Activated T-helper 1 cell treated with anti-CD3 and anti-CD28 coated beads, Interleukin-2, amount 50 U/mL, for 16 hours (primary cell): ENCODE data around the gene DHRSX.
"Not testable (repeated sequence)": the region's sequence is repeated elsewhere in the genome, so short reads cannot be mapped to it uniquely, and the experiment has no call there.

ENCODE experiments used
- DNase-seq, 2 donors: peaks; one replicate each; pipeline ENCODE4 v3.0.0-alpha.2; 2020; ENCODE audit warnings: low read depth in 1 of 2, low spot score in 1 of 2

DHRSX gene

DNA sequence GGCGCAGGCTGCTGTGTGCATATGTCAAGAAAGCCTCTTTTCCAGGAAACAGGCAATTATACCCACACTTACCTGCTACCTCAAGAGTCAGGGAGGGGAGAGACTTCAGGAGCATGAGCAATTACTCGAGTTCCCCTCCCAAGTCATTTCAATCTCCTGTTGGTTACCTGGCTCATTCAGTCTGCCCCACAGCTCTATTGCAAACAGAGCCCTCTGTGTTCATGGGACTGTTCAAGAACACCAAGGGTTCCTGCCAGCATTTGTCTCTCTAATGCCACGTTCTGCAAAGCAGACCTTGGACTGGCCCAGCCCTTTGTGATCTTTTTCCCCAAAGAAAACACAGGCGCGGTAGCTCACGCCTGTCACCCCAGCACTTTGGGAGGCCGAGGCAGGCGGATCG is 274.6 kb downstream of the DHRSX start:
- no peak for DNase-seq

GRCh38 chrX:2224597-2225235 is 276.1 kb downstream of the DHRSX start:
- DNase-seq, result no peak

DNA sequence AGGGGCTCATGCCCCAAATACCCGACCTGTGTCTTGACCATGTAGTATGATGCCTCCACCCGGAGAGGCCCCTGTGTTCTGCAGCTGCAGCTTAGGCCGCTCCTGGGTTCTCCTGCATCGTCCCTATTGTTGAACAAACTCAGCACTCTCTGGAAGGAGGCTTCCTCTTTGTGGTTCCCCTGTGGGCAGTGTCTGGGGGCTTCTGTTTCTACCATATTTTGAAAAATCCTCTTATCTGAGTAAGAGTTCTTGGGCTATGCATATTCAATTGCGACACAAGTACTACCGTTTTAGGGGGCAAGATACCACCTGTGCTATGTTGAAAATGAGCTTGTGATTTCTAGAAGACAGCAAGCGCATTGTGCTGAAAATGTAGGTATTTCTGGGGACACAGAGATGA is 276.6 kb downstream of the DHRSX start:
- DNase-seq, result no peak

GRCh38 chrX:2220829-2221567 is 279.8 kb downstream of the DHRSX start:
- DNase-seq, result no peak

GRCh38 chrX:2220296-2220695 is 280.5 kb downstream of the DHRSX start:
- no peak for DNase-seq

- DNase-seq, result not testable (repeated sequence)
Measured at GRCh38 chrX:2214138-2214823, 286.5 kb downstream of the DHRSX start.

DNA sequence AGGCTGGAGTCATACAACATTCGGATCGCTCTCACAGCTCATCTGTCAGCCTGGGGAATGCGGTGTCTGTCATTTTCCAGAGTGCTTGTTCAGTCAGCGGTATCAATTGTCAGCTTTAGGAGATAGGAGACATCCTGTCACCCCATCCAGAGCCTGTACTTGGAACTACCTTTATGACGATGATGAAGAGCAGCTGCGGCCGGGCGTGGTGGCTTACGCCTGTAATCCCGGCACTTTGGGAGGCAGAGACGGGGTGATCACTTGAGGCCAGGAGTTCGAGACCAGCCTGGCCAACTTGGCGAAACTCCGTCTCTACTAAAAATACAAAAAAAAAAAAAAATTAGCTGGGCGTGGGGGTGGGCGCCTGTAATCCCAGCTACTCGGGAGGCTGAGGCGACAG is 289.1 kb downstream of the DHRSX start:
- DNase-seq, result not testable (repeated sequence)

- DNase-seq, result no peak
Measured at GRCh38 chrX:2193273-2193592, 307.5 kb downstream of the DHRSX start.

GRCh38 chrX:2192584-2193272 is 308.0 kb downstream of the DHRSX start:
- DNase-seq, result no peak

DNA sequence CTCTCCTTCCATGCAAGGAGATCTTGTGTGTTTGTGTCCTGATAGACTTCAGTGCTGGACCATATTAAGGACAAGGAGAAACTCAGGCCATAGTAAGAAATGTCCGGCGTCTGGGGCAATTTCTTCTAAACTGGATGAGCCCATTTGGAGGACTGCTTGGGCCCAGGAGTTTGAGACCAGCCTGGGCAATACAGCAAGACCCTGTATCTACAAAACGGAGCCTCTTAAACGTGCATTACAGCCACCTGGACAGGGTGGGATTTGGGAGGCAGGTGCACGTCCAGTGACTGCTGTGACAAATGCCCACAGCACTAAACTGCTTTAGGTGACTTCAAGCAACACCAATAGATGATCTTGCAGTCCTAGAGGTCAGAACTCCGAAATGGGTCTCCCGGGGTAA is 311.9 kb downstream of the DHRSX start:
- DNase-seq, result no peak

- DNase-seq, result no peak
Measured at GRCh38 chrX:2188330-2188792, 312.4 kb downstream of the DHRSX start.

GRCh38 chrX:2187352-2188115 is 313.2 kb downstream of the DHRSX start:
- DNase-seq, result no peak

DNA sequence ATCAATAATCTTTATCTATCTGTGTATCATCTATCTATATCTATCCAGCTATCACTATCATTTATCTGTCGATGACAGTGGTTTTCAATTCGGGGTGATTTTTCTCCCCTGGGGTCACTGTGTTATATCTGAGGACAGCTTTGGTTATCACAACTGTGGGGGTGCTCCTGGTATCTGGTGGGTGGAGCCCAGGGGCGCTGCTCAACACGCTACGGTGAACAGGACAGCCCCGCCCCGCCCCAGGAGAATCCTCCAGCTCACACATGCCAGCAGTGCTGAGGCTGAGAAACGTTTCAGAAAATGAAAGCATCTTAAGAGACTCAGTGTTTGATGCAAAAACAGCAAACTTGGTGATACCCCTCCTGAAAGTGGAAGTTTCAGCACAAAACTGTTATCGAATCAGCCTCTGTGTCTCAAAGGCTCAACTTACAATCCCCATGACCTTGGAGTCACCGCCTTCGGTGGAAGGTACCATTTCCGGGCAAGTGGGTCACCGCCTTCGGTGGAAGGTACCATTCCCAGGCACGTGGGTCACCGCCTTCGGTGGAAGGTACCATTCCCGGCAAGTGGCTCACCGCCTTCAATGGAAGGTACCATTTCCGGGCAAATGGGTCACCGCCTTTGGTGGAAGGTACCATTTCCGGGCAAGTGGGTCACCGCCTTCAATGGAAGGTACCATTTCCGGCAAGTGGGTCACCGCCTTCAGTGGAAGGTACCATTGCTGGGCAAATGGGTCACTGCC is 315.3 kb downstream of the DHRSX start:
- DNase-seq, result no peak

GRCh38 chrX:2184089-2184488 is 316.7 kb downstream of the DHRSX start:
- no peak for DNase-seq

- DNase-seq, result no peak
Measured at GRCh38 chrX:2183193-2183725, 317.5 kb downstream of the DHRSX start.

GRCh38 chrX:2177541-2177940 is 323.2 kb downstream of the DHRSX start:
- DNase-seq, result no peak

DNA sequence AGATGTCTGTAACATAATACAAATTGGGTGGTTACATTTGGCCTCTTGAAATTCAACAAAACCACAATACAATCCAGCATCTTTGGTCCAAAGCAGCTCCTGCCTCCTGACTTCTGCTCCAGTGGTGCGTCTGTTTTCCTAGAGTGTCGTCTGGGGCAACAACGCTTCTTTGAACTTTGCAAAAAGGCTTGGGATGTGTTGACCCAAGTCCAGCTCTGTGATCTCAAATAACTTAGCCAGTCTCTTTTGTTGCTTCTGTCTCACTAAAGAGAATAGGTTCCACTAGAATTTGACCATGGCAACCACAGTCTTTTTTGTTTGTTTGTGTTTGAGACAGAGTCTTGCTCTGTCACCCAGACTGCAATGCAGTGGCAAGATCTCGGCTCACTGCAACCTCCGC is 324.0 kb downstream of the DHRSX start:
- DNase-seq, result no peak

- DNase-seq, result no peak
Measured at GRCh38 chrX:2176274-2176673, 324.5 kb downstream of the DHRSX start.

DNA sequence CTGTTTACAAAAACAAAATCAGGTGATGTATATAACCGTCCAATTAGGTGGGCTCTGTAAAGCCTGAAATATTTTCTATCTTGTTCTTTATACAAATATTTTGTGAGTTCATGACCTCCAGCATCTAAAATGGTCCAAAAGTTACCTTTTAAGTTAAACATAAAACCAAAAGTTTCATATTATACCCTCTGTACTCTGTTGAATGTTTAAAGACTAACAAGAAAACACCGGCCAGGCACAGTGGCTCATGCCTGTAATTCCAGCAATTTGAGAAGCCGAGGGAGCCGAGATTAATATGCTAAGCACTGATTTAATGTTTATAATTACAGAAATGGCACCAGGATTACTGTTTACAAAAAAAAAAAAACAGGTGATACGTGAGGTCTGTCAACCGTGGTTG is 328.4 kb downstream of the DHRSX start:
- no peak for DNase-seq
